HG03060 (cell line): Measurements from ENCODE around the gene KLHL4.
"Not testable (repeated sequence)": the region's sequence is repeated elsewhere in the genome, so short reads cannot be mapped to it uniquely, and the experiment has no call there.

Experiments used
- ATAC-seq: cut with Tn5 transposase; IDR thresholded peaks from one replicate; pipeline ENCODE4 v1.9.1; 2021; ENCODE audit warnings: low read depth, moderate number of reproducible peaks; ENCODE audit not compliant: unreplicated experiment

KLHL4 gene

DNA sequence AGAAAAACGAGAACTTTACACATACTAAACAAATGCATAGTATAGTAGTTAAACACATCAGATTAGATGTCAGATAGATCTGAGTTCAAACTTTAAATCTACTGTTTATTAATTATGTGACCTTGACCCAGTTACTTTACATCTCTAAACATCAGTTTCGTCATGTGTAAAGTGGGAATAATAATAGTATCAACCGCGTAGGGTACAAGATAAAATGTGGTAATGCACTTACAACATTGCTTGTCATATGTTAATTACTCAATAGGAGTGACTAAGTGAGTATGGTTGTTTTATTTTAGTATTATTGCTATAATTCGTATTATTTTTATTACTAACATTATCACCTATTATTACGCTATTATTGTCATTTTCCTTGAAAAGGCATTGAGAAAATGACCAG is 144.2 kb downstream of the KLHL4 start:
- ATAC-seq, result no peak

DNA sequence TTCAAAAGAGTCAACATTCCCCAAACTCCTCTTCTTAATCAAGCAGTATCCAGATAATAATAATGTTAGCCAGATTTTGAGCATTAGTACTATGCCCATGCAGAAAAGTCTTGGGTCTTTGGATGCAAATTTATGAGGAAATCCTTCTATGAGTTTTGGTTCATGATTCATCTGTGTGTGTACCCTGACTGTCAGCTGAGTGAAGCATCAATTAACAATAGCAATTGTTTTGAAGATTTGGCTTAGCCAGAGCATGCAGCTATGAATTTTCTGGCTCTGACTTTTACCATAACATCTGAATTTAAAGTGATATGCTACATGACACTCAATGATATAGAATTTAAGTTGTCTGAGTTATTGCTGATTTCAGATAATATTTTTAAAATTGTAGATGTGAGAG is 145.8 kb downstream of the KLHL4 start:
- ATAC-seq, result no peak

DNA sequence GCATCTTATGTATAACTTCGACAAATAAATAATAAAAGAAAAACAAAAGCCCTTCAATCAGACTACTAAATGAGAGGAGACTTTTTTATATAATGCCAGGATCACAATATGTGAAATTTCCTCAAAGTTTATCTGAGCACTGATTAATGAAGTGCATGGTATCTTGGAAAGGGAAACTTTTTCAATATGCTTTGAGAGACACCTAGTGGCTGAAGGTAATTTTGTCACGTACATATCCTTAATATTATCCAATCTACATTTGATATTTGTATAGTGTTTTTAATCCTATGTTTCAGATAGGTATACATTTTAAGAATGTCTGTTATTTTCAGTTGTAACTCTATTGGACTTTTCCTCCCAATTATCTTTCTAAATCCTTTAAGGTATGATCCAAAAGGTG is 146.8 kb downstream of the KLHL4 start:
- no peak for ATAC-seq

DNA sequence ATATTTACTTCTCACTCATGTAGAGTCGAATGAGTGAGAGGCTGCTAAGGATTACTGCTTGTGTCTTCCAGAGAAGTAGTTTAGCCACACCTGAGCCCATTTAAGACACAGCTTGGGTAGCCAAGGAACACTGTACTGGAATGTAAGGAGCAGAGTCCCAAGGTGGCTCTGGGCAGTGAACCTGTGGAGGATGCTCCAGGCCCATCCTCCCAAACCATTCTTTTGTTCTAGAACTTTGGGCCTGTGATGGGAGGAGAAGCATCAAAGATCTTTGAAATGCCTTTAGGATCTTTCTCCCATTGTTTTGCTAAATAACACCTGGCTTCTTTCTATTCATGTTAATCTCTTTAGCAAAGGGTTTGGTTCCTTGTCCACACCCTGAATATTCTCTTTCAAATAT is 162.2 kb downstream of the KLHL4 start:
- no peak for ATAC-seq

- ATAC-seq, result no peak
Observed at GRCh38 chrX:87687703-87688102, 170.1 kb downstream of the KLHL4 start.

- not testable (repeated sequence) for ATAC-seq
Observed at GRCh38 chrX:87688113-87688748, 170.6 kb downstream of the KLHL4 start.

DNA sequence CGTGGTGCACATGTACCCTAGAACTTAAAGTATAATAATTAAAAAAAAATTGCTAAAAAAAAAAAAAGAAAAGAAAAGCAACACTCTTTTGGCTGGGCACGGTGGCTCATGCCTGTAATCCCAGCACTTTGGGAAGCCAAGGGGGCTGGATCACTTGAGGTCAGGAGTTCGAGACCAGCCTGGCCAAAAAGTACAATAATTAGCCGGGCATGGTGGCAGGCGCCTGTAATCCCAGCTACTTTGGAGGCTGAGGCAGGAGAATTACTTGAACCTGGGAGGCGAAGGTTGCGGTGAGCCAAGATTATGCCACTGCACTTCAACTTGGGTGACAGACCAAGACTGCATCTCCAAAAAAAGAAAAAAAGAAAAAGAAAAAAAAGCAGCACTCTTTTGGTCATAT is 171.6 kb downstream of the KLHL4 start:
- not testable (repeated sequence) for ATAC-seq

GRCh38 chrX:87693204-87693603 is 175.6 kb downstream of the KLHL4 start:
- no peak for ATAC-seq

DNA sequence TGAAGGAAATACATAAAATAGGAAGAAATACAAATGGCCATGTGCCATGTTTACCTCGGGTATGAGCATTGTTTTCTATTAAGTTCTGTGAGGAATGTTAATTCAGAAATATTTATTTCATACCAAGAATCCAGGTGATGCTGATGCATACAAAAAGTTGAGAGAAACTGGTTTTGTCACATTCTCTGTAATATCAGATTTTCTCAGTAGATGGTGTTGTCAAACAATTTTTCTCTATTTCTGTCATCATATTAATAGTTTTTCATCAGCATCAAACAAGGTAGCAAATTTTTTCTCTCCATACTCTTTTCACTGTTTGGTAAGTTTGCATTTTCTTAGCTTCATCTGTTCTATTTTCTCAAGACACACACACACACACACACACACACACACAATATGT is 179.8 kb downstream of the KLHL4 start:
- no peak for ATAC-seq

- no peak for ATAC-seq
Observed at GRCh38 chrX:87702795-87703194, 185.2 kb downstream of the KLHL4 start.

DNA sequence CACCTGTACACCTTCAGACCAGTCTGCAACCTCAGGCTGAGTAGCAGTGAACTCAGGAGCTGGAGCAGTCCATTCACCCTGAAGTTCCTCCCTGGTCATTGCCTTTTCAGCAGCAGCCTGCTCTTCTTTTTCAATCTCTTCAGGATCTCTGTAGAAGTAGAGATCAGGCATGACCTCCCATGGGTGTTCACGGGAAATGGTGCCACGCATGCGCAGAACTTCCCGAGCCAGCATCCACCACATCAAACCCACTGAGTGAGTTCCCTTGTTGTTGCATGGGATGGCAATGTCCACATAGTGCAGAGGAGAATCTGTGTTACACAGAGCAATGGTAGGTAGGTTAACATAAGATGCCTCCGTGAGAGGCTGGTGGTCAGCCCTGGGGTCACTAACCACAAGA is 185.9 kb downstream of the KLHL4 start:
- ATAC-seq, result not testable (repeated sequence)

DNA sequence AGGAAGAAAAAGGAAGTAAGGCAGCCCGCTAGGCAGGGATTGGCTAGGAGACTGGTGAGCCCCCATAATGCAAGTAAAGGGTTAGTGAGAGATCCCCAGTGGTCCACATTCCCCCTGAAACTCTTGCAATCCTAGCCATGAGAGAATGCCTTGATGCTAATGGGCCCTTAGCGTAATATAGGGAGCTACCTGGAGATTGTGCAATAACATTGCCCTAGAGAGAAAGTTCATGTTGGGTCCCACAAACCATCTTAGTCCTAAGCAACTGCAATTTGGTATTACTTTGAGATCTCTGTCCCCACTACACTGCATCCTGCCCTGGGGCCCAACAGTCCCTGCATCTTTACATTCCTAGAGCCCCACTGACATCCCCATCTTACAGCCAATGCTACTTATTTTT is 188.5 kb downstream of the KLHL4 start:
- ATAC-seq, result no peak

GRCh38 chrX:87710580-87710979 is 193.0 kb downstream of the KLHL4 start:
- no peak for ATAC-seq
